Measurements from ENCODE around the gene DCAF7. TPM values are rescaled to one million over a fixed set of nuclear protein-coding genes. Genes with fewer than 3 reads are reported as not detected.

Gene DCAF7
- total and polyA plus RNA-seq, 2 experiments from 2014 or later = 55.1 to 56.7 TPM

GRCh38 chr17:63552211-63552610 is 1.9 kb downstream of the DCAF7 start:
- peak overlapping the region; percentile 93 for H3K27ac ChIP-seq
- H3K4me3 ChIP-seq = peak overlapping the region; percentile 68

GRCh38 chr17:63555500-63556156 is 5.4 kb downstream of the DCAF7 start:
- Histone ChIP-seq H3K9me3 (ENCODE audit: low read depth) (no peaks in the 10 kb centered on the region), H3K36me3 (no peaks in the 10 kb centered on the region), H3K4me1 (ENCODE audit: low read depth) (peaks cover 15% of the 10 kb centered on the region), H3K4me3 (no peak overlapping the region), H3K27me3 (no peaks in the 10 kb centered on the region), H3K27ac (no peak overlapping the region)
- no peak for DNase-seq (ENCODE audit: low read depth in 1 of 2, low spot score in 1 of 2)
- TF ChIP-seq CTCF (IDR thresholded peaks at IDR 0.05; ENCODE audit: low read depth, low read length) = no peak

More at GRCh38 chr17:63552211-63552610, 1.9 kb downstream of the DCAF7 start:
- H3K4me1 ChIP-seq (ENCODE audit: low read depth) = peaks cover 21% of the 10 kb centered on the region
- peak in 1 of 2 donors; percentile 17 for DNase-seq (ENCODE audit: low read depth in 1 of 2, low spot score in 1 of 2)
- TF ChIP-seq CTCF (IDR thresholded peaks at IDR 0.05; ENCODE audit: low read depth, low read length) = no peak
- H3K36me3 ChIP-seq = no peaks in the 10 kb centered on the region
- H3K27me3 ChIP-seq = no peaks in the 10 kb centered on the region
- H3K9me3 ChIP-seq (ENCODE audit: low read depth) = no peaks in the 10 kb centered on the region

- H3K27me3 ChIP-seq = no peaks in the 10 kb centered on the region
- no peak overlapping the region for H3K4me3 ChIP-seq
- no peaks in the 10 kb centered on the region for H3K9me3 ChIP-seq (ENCODE audit: low read depth)
- H3K36me3 ChIP-seq = no peaks in the 10 kb centered on the region
- TF ChIP-seq CTCF (IDR thresholded peaks at IDR 0.05; ENCODE audit: low read depth, low read length) = no peak
- H3K27ac ChIP-seq = no peak overlapping the region
- peaks cover 6% of the 10 kb centered on the region for H3K4me1 ChIP-seq (ENCODE audit: low read depth)
- no peak for DNase-seq (ENCODE audit: low read depth in 1 of 2, low spot score in 1 of 2)
Measured at GRCh38 chr17:63557416-63557815, 7.1 kb downstream of the DCAF7 start.

- no peak for DNase-seq (ENCODE audit: low read depth in 1 of 2, low spot score in 1 of 2)
- TF ChIP-seq CTCF (IDR thresholded peaks at IDR 0.05; ENCODE audit: low read depth, low read length) = no peak
- no peak overlapping the region for H3K4me3 ChIP-seq
- no peak overlapping the region for H3K27ac ChIP-seq
- H3K27me3 ChIP-seq = no peaks in the 10 kb centered on the region
- H3K4me1 ChIP-seq (ENCODE audit: low read depth) = no peaks in the 10 kb centered on the region
- H3K9me3 ChIP-seq (ENCODE audit: low read depth) = no peaks in the 10 kb centered on the region
- no peaks in the 10 kb centered on the region for H3K36me3 ChIP-seq
Measured at GRCh38 chr17:63558441-63558840, 8.2 kb downstream of the DCAF7 start.

GRCh38 chr17:63561819-63562218 is 11.5 kb downstream of the DCAF7 start:
- Histone ChIP-seq H3K4me3 (no peak overlapping the region), H3K4me1 (ENCODE audit: low read depth) (no peaks in the 10 kb centered on the region), H3K36me3 (no peaks in the 10 kb centered on the region), H3K9me3 (ENCODE audit: low read depth) (no peaks in the 10 kb centered on the region), H3K27ac (no peak overlapping the region), H3K27me3 (no peaks in the 10 kb centered on the region)
- no peak for TF ChIP-seq CTCF (IDR thresholded peaks at IDR 0.05; ENCODE audit: low read depth, low read length)
- no peak for DNase-seq (ENCODE audit: low read depth in 1 of 2, low spot score in 1 of 2)
